ENCODE data around the gene DDX23. TPM values are rescaled to one million over a fixed set of nuclear protein-coding genes. Genes with fewer than 3 reads are reported as not detected.

DDX23 gene
- total and polyA plus RNA-seq, 2 of the 4 experiments (the other 2 are of a cell fraction), result 61.8 to 81.9 TPM

DNA sequence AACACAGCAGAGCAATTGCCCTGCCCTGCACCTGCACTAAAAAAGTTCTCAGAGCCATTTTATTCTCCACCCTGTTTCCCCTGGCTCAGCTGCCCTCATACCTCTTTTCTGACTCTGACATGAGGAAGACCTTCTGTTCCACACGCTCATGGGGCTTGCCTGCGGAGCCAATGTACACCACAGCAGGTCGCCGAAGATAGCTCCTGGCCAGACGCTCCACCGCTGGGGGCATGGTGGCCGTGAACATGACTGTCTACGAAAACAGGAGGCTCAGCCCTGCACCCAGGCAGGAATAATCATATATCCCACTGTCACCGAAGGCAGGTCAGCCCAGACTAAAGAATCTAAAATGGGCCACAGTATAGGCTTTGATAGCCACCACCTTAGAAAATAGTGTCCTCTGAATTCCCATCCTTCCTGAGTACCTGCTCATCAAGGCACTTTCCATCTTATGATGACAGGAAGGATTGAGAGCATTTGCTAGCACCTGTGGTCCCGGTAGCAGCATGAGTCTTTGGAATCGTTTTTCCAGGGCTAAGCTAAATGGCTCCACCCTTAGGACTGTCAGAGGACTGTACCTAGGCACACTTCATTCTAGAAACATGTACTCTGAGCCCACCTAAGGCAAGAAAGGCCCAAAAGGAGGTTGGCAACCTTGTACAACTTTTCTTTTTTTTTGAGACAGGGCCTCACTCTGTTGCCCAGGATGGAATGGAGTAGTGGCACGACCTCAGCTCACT lies 19.5 kb downstream of the DDX23 start:
- Histone ChIP-seq H4K5ac (ENCODE audit: low read depth, low read length) (no peak overlapping the region), H4K91ac (ENCODE audit: insufficient read depth, low read depth, low read length) (no peak overlapping the region), H3K27ac (ENCODE audit: insufficient read depth, low read length) (no peak overlapping the region), H3K18ac (ENCODE audit: low read depth, low read length) (no peak overlapping the region), H3K9ac (ENCODE audit: low read depth, low read length) (no peak overlapping the region), H3K9me3 (ENCODE audit: control insufficient read depth, insufficient read depth, low read length) (no peaks in the 10 kb centered on the region), H3K79me1 (ENCODE audit: low read depth in 1 of 2, low read length in 2 of 2) (peaks cover 3 to 7% of the 10 kb centered on the region in 2 experiments; a peak in 2 of 4 replicates), H4K8ac (ENCODE audit: low read depth in 2 of 2, low read length in 2 of 2) (no peak overlapping the region), H3K4me1 (ENCODE audit: control insufficient read depth, insufficient read depth, low read length) (no peaks in the 10 kb centered on the region), H3K9me1 (ENCODE audit: insufficient read depth, low read length) (no peaks in the 10 kb centered on the region; the same call in 1 of the 2 replicates), H2BK15ac (ENCODE audit: low read depth, low read length) (no peak overlapping the region), H3K4me3 (ENCODE audit: insufficient read depth, low read depth, low read length) (no peak overlapping the region), H3K14ac (replicated peaks; ENCODE audit: low read depth, low read length) (no peak overlapping the region), H3K4ac (ENCODE audit: low read depth, low read length) (no peak overlapping the region), H3K23ac (ENCODE audit: low read depth, low read length) (no peak overlapping the region), H2BK20ac (ENCODE audit: low read depth, low read length) (no peak overlapping the region), H2BK5ac (ENCODE audit: low read depth, low read length, poor library complexity, severe bottlenecking) (no peak overlapping the region), H3K4me2 (ENCODE audit: low read depth, low read length) (no peak overlapping the region), H2AFZ (replicated peaks; ENCODE audit: low read length, poor library complexity) (no peak overlapping the region), H3K56ac (ENCODE audit: extremely low read depth, insufficient read depth, low read length) (no peak overlapping the region), H4K20me1 (ENCODE audit: insufficient read depth, low read length) (peaks cover 21% of the 10 kb centered on the region; the same call in 1 of the 2 replicates), H2BK120ac (ENCODE audit: low read depth, low read length) (no peak overlapping the region), H3K36me3 (ENCODE audit: control insufficient read depth, insufficient read depth, low read length) (peaks cover 87% of the 10 kb centered on the region), H3K27me3 (ENCODE audit: control insufficient read depth, insufficient read depth, low read length) (no peaks in the 10 kb centered on the region), H2AK9ac (replicated peaks; ENCODE audit: low read depth, low read length, poor library complexity) (no peak overlapping the region), H2AK5ac (ENCODE audit: low read depth, low read length) (no peak overlapping the region)
- ATAC-seq (ENCODE audit: low read depth), result no peak
- WGBS, 2 experiments (ENCODE audit: extremely low coverage in 2 of 2, insufficient read length in 1 of 2), result 89% methylated on average over 11 of the region's 12 CpGs; no CpG with 5 or more reads in 1 of the 2 experiments
- intact Hi-C loops (cut with micrococcal nuclease) (no loop called here), dilution Hi-C loops (cut with HindIII; ENCODE audit: low sequenced_read_pairs, unreplicated experiment) (no loop called here), in situ Hi-C loops (cut with MboI; ENCODE audit: low sequenced_read_pairs) (no loop called here)
- ChIA-PET CTCF (interaction anchor here (0.6 to 1.0 kb wide), 3 partner anchors 18 to 275 kb away, joined by 3 to 4 read pairs (median 4); no protein-coding TSS in a partner anchor), POLR2A (ENCODE audit: unreplicated experiment) (interaction anchor here (0.6 kb wide), 1 partner anchor 17 kb away, joined by 3 read pairs; no protein-coding TSS in a partner anchor)
- no peak for TF ChIP-seq MXI1 (IDR thresholded peaks at IDR 0.05; ENCODE audit: borderline replicate concordance, low read depth, low read length)
- TF ChIP-seq CHD1 (IDR thresholded peaks at IDR 0.05; ENCODE audit: low read depth, low read length), result no peak
- TF ChIP-seq FOS (IDR thresholded peaks at IDR 0.05; ENCODE audit: low read depth, low read length), result no peak
- no peak for TF ChIP-seq RCOR1 (IDR thresholded peaks at IDR 0.05; ENCODE audit: insufficient replicate concordance, low read length)
- DNase-seq, result no peak
- no TSS peak for BruUV-seq (replicated peaks)
